ENCODE results near the gene NTM.

Gene NTM

DNA sequence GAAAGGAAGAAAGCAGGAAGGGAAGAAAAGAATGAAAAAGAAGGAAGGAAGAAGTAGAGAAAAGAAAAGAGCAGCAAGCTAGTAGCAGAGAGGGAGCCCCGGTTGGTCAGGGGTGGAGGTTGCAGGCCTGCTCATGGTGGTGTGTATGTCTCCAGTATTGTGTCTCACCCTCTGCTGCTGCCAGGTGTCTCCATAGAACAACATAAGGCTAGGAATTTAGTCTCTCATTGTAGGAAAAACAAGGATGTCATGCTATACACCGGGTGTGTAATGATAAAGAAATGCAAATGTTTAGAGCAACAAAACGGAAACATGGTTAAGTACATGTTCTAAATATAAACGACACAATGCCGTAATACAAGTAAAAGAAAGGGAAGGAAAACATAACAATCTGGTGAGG is 342.5 kb downstream of the NTM start:
- TF ChIP-seq, protein P1, sequence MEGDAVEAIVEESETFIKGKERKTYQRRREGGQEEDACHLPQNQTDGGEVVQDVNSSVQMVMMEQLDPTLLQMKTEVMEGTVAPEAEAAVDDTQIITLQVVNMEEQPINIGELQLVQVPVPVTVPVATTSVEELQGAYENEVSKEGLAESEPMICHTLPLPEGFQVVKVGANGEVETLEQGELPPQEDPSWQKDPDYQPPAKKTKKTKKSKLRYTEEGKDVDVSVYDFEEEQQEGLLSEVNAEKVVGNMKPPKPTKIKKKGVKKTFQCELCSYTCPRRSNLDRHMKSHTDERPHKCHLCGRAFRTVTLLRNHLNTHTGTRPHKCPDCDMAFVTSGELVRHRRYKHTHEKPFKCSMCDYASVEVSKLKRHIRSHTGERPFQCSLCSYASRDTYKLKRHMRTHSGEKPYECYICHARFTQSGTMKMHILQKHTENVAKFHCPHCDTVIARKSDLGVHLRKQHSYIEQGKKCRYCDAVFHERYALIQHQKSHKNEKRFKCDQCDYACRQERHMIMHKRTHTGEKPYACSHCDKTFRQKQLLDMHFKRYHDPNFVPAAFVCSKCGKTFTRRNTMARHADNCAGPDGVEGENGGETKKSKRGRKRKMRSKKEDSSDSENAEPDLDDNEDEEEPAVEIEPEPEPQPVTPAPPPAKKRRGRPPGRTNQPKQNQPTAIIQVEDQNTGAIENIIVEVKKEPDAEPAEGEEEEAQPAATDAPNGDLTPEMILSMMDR (conservative IDR thresholded peaks at IDR 0.05): no peak
- no peak overlapping the region for H3K27ac ChIP-seq

DNA sequence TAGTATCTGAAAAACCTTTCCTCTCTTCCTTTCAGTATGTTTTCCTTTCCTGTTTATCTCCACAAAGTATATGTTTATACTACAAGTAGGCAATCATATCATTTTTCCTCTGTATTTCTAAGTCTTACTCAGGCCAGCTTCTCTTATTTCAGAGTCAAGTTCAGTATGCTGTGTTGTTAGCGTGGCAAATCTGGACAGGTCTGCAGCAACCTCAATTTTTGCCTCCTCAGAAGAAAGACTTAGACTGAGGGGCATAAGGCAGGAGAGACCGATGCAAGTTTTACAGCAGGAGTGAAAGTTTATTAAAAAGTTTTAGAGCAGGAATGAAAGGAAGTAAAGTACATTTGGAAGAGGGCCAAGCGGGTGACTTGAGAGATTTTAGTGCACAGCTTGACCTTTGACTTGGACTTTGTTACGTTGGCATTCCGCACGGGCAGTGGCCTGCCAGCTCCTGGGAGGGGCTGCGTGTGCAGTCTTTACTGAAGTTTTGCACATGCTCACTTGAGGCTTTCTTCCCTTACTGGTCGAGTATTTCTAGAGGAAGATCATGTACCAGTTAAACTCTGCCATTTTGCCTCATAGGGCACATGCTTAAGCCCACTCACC is 343.2 kb downstream of the NTM start:
- no peak overlapping the region for H3K27ac ChIP-seq
- TF ChIP-seq, protein P1 (conservative IDR thresholded peaks at IDR 0.05): no peak

DNA sequence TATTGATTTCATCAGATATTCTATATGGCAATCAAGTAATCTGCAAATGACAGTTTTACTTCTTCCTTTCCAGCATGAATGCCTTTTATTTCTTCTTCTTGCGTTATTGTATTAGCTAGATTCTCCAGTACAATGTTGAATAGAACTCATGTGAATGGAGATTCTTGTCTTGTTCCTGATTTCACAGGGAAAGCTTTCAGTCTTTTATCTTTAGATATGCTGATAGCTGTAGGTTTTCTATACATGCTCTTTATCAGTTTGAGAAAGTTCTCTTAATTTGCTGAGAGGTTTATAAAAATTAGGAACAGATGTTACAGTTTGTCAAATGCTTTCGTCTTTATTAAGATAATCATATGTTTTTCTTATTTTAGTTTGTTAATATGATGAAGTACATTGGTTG is 347.2 kb downstream of the NTM start:
- no peak overlapping the region for H3K27ac ChIP-seq
- TF ChIP-seq, protein P1 (conservative IDR thresholded peaks at IDR 0.05): no peak

DNA sequence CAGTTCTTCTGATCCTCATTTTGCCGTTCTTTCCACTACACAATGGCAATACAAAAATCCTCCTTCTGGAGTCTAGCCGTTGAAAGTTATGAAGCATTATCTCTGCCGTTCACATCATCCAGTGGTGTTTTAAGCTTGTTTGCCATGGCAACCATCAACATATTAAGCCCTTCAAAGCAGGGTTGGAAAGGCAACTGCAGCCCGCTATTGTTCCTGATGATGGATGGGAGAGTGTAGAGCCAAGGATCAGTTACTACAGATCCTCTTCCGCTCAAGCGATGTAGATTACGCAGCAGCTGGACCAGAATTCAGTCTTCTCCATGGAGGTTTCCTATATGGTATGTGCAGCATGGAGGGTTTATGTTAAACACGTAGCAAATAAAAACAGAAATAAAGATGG is 352.7 kb downstream of the NTM start:
- TF ChIP-seq, protein P1 (conservative IDR thresholded peaks at IDR 0.05): no peak

GRCh38 chr11:131724436-131724975 is 354.1 kb downstream of the NTM start:
- H3K27ac ChIP-seq: no peak overlapping the region
- TF ChIP-seq, protein P1 (conservative IDR thresholded peaks at IDR 0.05): no peak

More for the DNA sequence above, 352.7 kb downstream of the NTM start:
- no peak overlapping the region for H3K27ac ChIP-seq

GRCh38 chr11:131734871-131735270 is 364.5 kb downstream of the NTM start:
- no peak overlapping the region for H3K27ac ChIP-seq
- TF ChIP-seq, protein P1 (conservative IDR thresholded peaks at IDR 0.05): no peak

GRCh38 chr11:131737357-131737756 is 366.9 kb downstream of the NTM start:
- H3K27ac ChIP-seq: no peak overlapping the region
- TF ChIP-seq, protein P1 (conservative IDR thresholded peaks at IDR 0.05): no peak

Measured in VCaP (cell line).